WTC11 (cell line): ENCODE results near the gene PAMR1.

Source experiments
- ATF1 ChIP-seq: sonication (generic); formaldehyde crosslinking; IDR thresholded peaks from 2 replicates; pipeline ENCODE4 v1.8.1; 2023; ENCODE audit warnings: mild to moderate bottlenecking, moderate library complexity, missing genetic modification reagents
- CREM ChIP-seq: sonication (generic); formaldehyde crosslinking; IDR thresholded peaks from 2 replicates; pipeline ENCODE4 v1.8.1; 2022; ENCODE audit warnings: mild to moderate bottlenecking, missing genetic modification reagents, moderate library complexity

DNA sequence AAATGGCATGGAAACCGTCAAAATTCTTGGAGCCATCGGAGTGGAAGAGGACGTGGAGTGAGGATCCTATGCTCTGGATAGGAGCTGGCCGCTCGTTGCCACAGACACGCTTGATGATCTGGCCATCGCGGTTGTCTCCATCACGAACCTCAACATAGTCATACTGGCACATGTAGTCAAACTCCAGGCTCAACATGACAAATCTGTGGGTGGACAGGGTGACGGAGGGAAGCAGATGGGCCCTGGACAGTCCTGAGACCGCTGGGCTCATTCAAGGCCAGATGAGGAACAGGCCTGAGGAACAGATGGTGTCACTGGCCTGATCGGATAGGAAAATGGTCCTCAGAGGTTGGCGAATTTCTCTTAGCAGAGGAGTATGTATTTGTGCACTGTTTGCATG, 54.8 kb downstream of the PAMR1 start:
- TF ChIP-seq ATF1 (CRISPR knock-in tag) (no peak), CREM (no peak)
